OCI-LY7 (cell line): ENCODE results near the gene DUSP15. TPM values are rescaled to one million over a fixed set of nuclear protein-coding genes. Genes with fewer than 3 reads are reported as not detected.

Experiments used
- BruUV-seq: library from RNA; stranded (reverse); fragments of 400-500 nt; replicated peaks from 2 replicates; lab custom pipeline; 2021; lab: Mats Ljungman, UMichigan
- CTCF ChIA-PET: fragments of 300-600 bp; sonication (Branson Sonifier 250); formaldehyde crosslinking; loops from one replicate; lab custom pipeline; 2022; ENCODE audit warnings: antibody characterized with exemption; ENCODE audit not compliant: unreplicated experiment; lab: Charles Lee
- POLR2A ChIA-PET: fragments of 300-600 bp; sonication (Branson Sonifier 250); formaldehyde crosslinking; loops from one replicate; lab custom pipeline; 2022; ENCODE audit warnings: antibody characterized with exemption; lab: Charles Lee
- DNase-seq: peaks from one replicate; pipeline ENCODE4 v3.0.0-alpha.2; 2015; ENCODE audit warnings: low spot score
- H2AFZ ChIP-seq: fragments of 200-600 bp; sonication (generic), shearing (Covaris generic); 2 replicates; pipeline ENCODE4 v1.6.1; 2014; ENCODE audit warnings: mild to moderate bottlenecking, antibody characterized with exemption, low read length, moderate library complexity
- H3K27ac ChIP-seq: fragments of 200-600 bp; sonication (generic); 2 replicates; pipeline ENCODE4 v1.5.1; 2014; ENCODE audit warnings: mixed run types, low read depth, mild to moderate bottlenecking, moderate library complexity, low read length, inconsistent platforms; ENCODE audit not compliant: poor library complexity, severe bottlenecking
- H3K36me3 ChIP-seq: fragments of 200-600 bp; sonication (generic); 2 replicates; pipeline ENCODE4 v1.6.1; 2014; ENCODE audit warnings: mild to moderate bottlenecking, antibody characterized with exemption, low read length, moderate library complexity, mixed read lengths; ENCODE audit not compliant: insufficient read depth
- H3K4me1 ChIP-seq: fragments of 200-600 bp; sonication (generic); 2 replicates; pipeline ENCODE4 v1.5.1; 2014; ENCODE audit warnings: mild to moderate bottlenecking, low read length; ENCODE audit not compliant: insufficient read depth, poor library complexity, severe bottlenecking
- H3K4me2 ChIP-seq: fragments of 200-600 bp; sonication (generic); 2 replicates; pipeline ENCODE4 v1.6.1; 2014; ENCODE audit warnings: mild to moderate bottlenecking, low read length
- H3K4me3 ChIP-seq: fragments of 200-600 bp; sonication (generic); 2 replicates; pipeline ENCODE4 v1.5.1; 2014; ENCODE audit warnings: mild to moderate bottlenecking, low read depth, low read length; ENCODE audit not compliant: poor library complexity, severe bottlenecking
- H3K79me2 ChIP-seq: fragments of 200-600 bp; sonication (generic); 2 replicates; pipeline ENCODE4 v1.6.1; 2016; ENCODE audit warnings: low read depth, mild to moderate bottlenecking, low read length, moderate library complexity, mixed read lengths; ENCODE audit not compliant: insufficient read depth
- H3K9me2 ChIP-seq: fragments of 200-600 bp; sonication (generic); 2 replicates; pipeline ENCODE4 v1.6.1; 2016; ENCODE audit warnings: mild to moderate bottlenecking, low read length, mixed read lengths; ENCODE audit not compliant: insufficient read depth
- H3K9me3 ChIP-seq: fragments of 200-600 bp; sonication (generic); 2 replicates; pipeline ENCODE4 v1.6.1; 2014; ENCODE audit warnings: mild to moderate bottlenecking, mixed run types, low read length, mixed read lengths
- H4K20me1 ChIP-seq: fragments of 200-600 bp; sonication (generic); 2 replicates; pipeline ENCODE4 v1.6.1; 2014; ENCODE audit warnings: mild to moderate bottlenecking, antibody characterized with exemption, low read length, moderate library complexity, mixed read lengths; ENCODE audit not compliant: insufficient read depth
- EZH2phosphoT487 ChIP-seq: fragments of 200-600 bp; sonication (generic); IDR thresholded peaks from 2 replicates; pipeline ENCODE4 v1.6.1; 2018; ENCODE audit warnings: low read depth, borderline replicate concordance, mild to moderate bottlenecking, mixed run types, antibody characterized with exemption, low read length, moderate library complexity, mixed read lengths
- intact Hi-C: fragments of 100-400 bp; cut with micrococcal nuclease; formaldehyde crosslinking; loops from one replicate; pipeline ENCODE4 v1.10.0; 2022; ENCODE audit not compliant: unreplicated experiment
- total RNA-seq, 2 experiments: library from RNA; depleted of rRNA in 1 of 2; stranded (reverse); fragments of >200 nt in 1 of 2; shearing (Covaris generic) in 1 of 2; gene quantifications; 2 replicates each; pipeline ENCODE4 v1.2.3, GENCODE V29; 2014 to 2022
- TF ChIP-seq, protein P1 (sequence below): fragments of 200-600 bp; sonication (generic); conservative IDR thresholded peaks from 2 replicates; pipeline ENCODE4 v1.5.1; 2014; ENCODE audit warnings: mild to moderate bottlenecking, antibody characterized with exemption, low read length, moderate library complexity, mixed read lengths

The DUSP15 gene
- total RNA-seq, 2 experiments from 2014 or later: 0.19 to 0.61 TPM

DNA sequence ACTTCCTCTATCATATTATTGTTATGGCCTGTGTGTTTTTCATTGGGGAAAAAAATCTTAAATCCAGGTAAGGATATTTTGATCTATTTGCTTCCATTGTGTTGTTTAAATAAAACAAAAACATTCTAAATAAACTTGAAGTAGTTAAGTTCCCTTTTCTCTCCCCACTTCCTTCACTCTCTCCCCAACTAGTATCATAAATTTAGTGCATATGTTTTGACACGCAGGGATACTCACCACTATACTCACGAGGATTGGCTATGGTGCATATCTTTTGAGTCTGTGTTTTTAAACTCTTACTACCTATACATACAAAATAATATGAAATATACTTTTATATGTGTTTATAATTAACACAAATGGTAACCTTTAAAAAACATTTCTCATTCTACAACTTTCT, 5.3 kb upstream of the DUSP15 start:
- intact Hi-C loops: no loop called here
- Histone ChIP-seq H3K9me2 (no peaks in the 10 kb centered on the region), H3K4me2 (no peak overlapping the region), H4K20me1 (no peaks in the 10 kb centered on the region), H3K27ac (no peak overlapping the region), H3K79me2 (no peaks in the 10 kb centered on the region), H3K9me3 (no peaks in the 10 kb centered on the region), H3K4me1 (peaks cover 5% of the 10 kb centered on the region), H2AFZ (no peak overlapping the region), H3K4me3 (no peak overlapping the region), H3K36me3 (no peaks in the 10 kb centered on the region)
- no peak for DNase-seq
- no TSS peak for BruUV-seq
- POLR2A ChIA-PET: no interaction called here
- no peak for TF ChIP-seq EZH2phosphoT487
- TF ChIP-seq, protein P1, sequence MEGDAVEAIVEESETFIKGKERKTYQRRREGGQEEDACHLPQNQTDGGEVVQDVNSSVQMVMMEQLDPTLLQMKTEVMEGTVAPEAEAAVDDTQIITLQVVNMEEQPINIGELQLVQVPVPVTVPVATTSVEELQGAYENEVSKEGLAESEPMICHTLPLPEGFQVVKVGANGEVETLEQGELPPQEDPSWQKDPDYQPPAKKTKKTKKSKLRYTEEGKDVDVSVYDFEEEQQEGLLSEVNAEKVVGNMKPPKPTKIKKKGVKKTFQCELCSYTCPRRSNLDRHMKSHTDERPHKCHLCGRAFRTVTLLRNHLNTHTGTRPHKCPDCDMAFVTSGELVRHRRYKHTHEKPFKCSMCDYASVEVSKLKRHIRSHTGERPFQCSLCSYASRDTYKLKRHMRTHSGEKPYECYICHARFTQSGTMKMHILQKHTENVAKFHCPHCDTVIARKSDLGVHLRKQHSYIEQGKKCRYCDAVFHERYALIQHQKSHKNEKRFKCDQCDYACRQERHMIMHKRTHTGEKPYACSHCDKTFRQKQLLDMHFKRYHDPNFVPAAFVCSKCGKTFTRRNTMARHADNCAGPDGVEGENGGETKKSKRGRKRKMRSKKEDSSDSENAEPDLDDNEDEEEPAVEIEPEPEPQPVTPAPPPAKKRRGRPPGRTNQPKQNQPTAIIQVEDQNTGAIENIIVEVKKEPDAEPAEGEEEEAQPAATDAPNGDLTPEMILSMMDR: no peak
- CTCF ChIA-PET: no interaction called here

DNA sequence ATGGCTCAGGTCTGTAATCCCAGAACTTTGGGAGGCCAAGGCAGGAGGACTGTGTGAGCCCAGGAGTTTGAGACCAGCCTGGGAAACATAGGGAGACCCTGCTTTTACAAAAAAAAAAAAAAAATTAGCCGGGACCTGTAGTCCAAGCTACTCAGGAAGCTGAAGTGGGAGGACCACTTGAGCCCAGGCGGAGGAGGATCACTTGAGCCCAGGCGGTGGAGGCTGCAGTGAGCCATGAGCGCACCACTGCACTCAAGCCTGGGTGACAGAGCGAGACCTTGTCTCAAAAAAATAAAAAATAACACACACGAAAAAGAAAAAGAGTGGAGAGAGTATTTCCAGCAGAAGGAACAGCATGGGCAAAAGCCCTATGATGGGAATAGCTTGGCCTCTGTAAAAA, 2.1 kb upstream of the DUSP15 start:
- H3K4me2 ChIP-seq: no peak overlapping the region
- no peak overlapping the region for H3K27ac ChIP-seq
- H3K9me2 ChIP-seq: no peaks in the 10 kb centered on the region
- CTCF ChIA-PET: no interaction called here
- POLR2A ChIA-PET: interaction anchor here (0.6 kb wide), 1 partner anchor 8 kb away, joined by 5 read pairs; no protein-coding TSS in a partner anchor
- no TSS peak for BruUV-seq
- DNase-seq: no peak
- H2AFZ ChIP-seq: no peak overlapping the region
- no peaks in the 10 kb centered on the region for H3K9me3 ChIP-seq
- no peaks in the 10 kb centered on the region for H4K20me1 ChIP-seq
- no peak overlapping the region for H3K4me3 ChIP-seq
- no peak for TF ChIP-seq EZH2phosphoT487
- TF ChIP-seq, protein P1: no peak
- no peaks in the 10 kb centered on the region for H3K4me1 ChIP-seq
- no peaks in the 10 kb centered on the region for H3K79me2 ChIP-seq
- no peaks in the 10 kb centered on the region for H3K36me3 ChIP-seq
- intact Hi-C loops: no loop called here

DNA sequence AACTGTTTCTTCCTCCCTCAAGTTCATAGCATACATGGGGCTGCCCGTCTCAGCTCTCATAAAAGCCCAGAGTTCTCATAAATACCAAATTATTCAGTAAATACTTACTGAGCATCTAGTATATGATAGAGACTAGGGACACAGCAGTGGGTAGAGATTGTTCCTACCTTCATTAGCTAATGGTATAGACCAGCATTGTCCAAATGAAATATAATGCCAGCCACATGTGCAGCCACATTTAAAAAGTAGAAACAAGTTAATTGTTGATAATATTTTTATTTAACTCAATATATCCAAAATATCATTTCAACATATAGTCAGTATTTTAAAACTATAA, 1.3 kb upstream of the DUSP15 start:
- intact Hi-C loops: no loop called here
- Histone ChIP-seq H4K20me1 (no peaks in the 10 kb centered on the region), H3K4me3 (no peak overlapping the region), H3K4me1 (no peaks in the 10 kb centered on the region), H3K4me2 (no peak overlapping the region), H3K9me3 (no peaks in the 10 kb centered on the region), H3K79me2 (no peaks in the 10 kb centered on the region), H3K36me3 (no peaks in the 10 kb centered on the region), H3K27ac (no peak overlapping the region), H2AFZ (no peak overlapping the region), H3K9me2 (no peaks in the 10 kb centered on the region)
- no TSS peak for BruUV-seq
- TF ChIP-seq, protein P1: no peak
- no peak for TF ChIP-seq EZH2phosphoT487
- CTCF ChIA-PET: no interaction called here
- POLR2A ChIA-PET: interaction anchor here (0.6 kb wide), 1 partner anchor 11 kb away, joined by 3 read pairs; no protein-coding TSS in a partner anchor
- no peak for DNase-seq
